HG03025 (cell line): Measurements from ENCODE around the gene CDKN1C.

Source experiments
- ATAC-seq: cut with Tn5 transposase; IDR thresholded peaks from one replicate; pipeline ENCODE4 v1.9.1; 2021; ENCODE audit warnings: mild to moderate bottlenecking, moderate library complexity; ENCODE audit not compliant: unreplicated experiment, low FRiP score

CDKN1C gene

DNA sequence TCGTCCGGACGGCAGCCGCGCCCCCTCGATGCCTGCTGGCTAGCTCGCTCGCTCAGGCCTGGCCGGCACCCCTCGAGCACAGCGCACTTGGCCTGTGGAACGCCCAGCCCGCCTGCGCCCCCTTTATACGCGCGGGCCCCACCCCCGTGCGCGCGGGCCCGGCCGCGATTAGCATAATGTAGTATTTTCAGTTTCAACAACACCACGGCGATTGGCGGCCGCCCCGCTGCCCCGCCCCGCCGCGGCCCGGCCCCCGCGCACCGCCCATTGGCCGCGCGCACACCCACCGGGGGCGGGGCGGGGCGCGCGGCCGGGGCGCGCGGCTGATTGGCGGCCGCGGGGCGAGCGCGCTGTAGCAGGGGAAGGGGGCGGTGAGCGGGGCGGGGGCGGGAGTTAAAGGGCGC is at the start of gene CDKN1C:
TSS of gene CDKN1C (minus strand) at position 98 of the 404 bp plus-strand sequence. CDS start 319 bp downstream, outside the sequence.
- ATAC-seq: peak; percentile 57

DNA sequence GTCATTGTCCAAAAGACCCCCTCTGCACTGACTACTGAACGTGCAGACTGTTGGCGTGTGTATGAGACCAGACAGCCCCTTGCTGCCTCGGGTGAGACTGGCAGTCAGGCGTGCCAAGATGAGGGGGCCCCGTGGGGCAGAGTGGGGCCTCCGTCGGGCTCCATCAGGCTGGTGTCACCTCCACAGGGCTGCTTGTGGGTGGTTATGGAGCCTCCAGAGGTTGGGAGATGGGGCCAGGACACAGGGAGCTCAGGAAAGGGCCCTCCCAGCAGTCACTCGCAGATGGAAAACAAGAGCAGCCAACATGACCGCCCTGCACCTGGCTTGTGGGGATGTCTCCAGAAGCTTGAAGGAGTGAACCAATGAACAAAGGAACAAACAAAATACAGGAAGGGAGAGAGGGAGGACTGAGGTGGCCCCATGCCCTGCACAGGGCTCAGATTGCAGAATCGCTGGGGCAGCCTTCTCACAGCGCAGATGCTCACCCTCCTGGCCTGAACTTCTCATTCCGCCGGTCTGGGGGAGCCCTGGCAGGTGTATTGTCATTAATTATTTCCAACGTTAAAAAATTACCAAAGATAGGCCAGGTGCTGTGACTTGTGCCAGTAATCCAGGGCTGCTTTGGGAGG is 49.1 kb upstream of the CDKN1C start:
- ATAC-seq: no peak

DNA sequence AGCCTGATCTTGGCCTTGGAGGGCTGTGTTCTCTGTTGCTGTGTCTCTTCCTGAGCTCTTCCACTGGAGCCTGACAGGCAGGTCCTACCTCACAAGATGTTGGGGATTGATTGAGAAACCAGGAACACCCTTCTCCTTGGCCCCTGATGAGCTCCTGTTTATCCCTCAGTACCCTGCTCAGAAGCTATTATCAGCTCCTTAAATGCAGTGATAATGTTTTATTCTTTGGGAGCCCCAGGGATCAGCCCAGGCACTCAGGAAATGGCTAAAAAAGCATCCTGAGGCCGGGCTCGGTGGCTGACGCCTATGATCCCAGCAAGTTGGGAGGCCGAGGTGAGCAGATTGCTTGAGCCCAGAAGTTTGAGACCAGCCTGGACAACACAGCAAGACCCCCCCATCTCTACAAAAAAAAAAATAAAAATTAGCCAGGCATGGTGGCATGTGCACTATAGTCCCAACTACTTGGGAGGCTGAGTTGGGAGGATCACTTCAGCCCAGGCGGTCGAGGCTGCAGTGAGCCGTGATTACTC is 48.5 kb upstream of the CDKN1C start:
- no peak for ATAC-seq

DNA sequence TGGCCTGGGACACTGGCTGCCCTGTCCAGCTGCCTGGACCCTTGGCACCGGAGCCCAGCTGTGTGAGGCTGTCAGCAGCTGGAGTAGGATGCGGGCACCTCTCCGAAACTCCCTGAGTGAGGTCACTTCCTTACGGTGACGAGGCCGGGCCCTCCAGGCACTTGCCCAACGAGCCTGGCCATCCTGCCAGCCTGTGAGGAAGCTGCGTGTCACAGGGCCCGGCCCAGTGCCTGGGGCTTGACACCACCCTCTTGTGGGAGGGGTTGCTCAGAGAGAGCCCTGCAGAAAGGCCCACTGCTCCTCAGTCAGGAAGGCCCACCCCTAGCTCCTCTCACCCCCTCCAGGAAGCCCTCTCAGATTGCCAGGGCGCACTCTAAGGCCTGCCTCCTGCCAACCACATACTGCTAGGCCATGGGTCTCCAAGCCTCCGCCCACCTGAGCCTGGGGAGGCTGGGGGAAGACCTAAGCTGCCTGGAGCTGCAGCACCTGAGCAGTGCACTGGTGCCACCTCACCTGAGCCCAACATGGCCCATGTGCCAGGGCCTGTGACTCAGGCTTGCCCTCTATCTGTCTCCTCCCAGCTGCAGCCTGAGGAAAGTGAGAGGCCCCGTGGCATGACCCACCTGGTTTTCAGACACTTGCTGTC is 47.9 kb upstream of the CDKN1C start:
- ATAC-seq: no peak

DNA sequence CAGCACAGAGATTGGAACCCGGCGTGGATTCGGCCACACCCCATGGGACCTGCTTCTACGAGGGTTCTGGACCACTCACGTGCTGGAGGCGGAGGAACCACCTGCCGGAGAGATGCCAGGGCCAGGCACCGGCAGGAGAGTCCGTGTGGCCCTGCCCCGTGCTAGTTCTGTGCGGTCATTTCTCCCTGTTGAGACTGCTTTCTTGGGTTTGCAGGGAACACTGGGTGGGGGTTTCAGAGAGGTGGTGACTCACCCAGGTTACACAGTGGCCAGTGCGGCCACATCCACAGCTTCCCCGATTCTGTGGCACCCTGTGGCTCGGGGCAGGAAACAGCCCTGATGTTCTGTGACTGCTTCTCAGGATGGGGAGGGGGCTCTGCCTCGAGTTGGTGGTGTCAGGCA is 47.3 kb upstream of the CDKN1C start:
- ATAC-seq: no peak

DNA sequence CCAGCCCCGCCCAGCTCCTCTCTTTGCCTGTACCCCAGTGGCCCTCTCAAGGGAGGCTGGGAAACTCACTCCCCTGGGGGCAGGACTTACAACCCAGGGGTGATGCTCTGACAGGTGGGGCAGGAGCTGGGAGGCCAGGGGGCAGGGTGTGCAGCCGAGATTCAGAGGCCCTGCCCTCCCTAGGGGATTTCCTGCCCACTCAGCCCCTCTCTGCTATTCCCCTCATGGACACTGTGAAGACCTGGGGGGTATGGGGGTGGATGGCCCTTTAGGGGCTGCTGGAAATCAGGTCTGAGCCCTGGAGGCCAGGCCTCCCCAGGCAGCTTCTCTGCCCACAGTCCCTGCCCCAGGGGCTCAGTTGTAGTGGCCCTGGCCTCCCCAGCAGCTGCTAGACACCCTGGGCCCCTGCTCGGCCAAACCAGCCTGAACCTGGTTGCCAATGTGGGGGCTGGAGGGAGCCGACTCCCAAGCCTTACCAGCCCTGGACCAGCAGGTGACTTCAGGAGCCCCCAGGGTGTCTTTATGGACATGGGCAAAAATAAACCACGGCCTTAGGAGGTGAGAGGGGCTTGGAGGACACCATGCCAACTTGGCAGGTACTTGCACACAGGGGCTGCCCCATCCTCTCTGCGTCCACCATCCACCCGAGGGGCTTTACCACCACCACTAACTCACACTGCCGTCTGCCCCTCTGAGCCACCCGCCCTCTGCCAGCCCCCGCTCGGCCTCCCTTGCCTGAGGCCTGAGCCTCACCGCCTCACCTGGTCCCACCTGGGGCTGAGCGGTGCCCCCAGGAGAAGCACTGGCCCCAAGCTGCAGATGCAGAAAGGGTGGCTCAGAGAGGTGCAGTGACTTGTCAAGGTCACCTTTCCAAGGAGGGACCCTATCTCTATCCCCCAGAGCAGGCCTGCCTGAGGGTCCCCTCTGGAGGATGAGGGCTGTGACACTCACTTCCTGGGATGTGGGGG is 46.5 kb upstream of the CDKN1C start:
- ATAC-seq: no peak

DNA sequence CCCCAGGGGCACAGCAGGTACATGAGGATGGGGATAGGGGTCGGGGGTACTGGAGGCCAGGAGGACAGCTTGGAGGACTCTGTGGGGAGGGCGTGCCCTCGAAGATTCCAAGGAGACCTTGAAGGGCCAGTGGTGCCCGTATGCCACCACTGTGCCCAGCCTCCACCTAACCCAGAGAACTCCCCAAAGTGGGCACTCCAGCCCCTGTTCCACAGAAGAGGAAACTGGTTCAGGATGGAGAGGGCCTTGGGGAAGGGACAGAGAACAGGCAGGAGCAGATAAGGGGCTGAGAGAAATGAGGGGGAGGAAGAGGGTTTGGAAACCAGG is 45.8 kb upstream of the CDKN1C start:
- ATAC-seq: no peak

DNA sequence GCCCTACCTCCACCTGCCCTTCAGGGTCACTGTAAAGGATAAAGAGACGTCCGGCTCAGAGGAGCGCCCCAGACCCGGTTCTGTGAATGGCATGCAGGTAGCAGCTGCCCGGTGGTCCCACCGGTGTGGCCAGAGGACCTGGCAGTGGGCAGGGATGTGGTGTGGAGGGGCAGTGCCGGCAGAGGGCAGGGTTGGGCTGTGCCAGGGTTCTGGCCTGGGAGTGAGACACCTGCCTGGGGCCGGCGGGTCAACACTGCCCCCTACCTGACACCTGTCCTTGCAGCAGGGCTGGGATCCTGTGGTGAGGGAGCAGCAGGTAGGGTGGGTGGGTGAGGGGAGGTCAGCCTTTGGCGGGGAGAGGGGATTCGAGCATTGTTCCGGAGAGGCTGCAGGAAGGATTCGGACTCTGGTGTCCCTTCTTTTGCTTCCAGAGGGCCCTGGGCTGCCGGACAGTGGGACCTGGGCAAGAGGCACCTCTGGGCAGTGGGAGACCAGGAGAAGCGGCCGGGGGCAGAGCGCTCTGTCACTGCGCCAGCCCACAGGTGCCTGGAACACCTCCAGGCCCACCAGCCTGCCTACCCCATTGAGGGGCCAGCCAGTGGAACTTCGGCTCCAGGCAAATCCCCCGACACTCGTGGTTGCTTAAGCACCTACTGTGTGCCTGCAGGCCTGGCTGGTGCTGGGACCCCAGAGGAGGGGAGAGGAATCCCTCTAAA is 45.3 kb upstream of the CDKN1C start:
- ATAC-seq: no peak

DNA sequence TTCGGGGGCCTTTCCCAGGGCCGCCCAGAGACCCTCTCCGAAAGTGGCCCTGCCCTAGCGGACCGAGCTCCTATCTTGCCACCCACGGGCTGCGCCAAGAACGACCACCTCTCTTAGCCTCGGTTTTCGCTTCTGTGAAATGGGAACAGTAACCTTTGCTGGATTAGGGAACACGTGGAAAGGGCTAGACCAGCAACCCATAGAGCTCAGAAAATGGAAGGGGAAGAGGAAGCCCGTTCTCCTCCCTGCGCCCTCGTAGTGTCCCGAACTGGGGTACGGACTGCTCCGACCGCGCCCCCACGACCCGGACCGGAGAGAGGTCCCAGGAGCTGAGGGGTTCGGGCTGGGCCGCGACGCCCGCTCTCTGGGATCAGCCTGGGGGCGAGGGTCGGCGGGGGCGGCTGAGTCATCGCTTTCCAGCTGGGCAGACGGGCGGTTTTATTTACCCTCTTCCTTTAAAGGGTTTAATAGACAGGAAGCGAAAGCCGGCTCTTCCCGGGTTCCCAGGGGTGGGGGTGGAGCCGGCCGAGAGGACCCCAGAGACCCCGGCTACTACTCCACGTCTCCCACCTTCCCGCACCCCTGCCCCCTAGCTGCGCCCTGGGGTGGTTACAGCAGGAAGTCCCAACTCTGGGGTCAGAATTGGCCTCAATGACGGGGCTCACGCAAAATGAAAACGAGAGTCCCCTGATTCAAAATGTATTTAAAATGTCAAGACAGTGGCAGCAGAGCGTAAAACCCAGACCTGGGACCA is 44.6 kb upstream of the CDKN1C start:
- no peak for ATAC-seq

DNA sequence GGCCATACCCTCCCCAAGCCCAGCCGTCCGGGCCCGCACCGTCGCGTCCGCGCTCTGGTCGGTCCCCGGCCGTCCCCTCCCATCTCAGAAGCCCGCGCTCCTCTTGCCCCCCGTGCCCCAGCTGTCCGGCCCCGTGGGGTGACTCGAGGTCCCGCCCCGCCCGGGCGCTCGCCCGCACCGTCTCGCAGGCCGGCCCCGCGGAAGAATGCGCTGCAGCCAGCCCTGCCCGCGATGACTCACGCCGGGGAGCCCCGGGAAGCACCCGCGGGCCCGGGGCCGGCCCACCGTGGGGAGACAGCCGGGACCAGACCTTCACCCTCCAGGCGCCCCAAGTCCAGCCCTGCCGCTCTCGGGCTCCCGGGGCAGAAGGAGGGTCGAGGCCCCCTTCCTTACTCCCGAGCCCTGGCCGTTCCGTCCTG is 44.0 kb upstream of the CDKN1C start:
- no peak for ATAC-seq

DNA sequence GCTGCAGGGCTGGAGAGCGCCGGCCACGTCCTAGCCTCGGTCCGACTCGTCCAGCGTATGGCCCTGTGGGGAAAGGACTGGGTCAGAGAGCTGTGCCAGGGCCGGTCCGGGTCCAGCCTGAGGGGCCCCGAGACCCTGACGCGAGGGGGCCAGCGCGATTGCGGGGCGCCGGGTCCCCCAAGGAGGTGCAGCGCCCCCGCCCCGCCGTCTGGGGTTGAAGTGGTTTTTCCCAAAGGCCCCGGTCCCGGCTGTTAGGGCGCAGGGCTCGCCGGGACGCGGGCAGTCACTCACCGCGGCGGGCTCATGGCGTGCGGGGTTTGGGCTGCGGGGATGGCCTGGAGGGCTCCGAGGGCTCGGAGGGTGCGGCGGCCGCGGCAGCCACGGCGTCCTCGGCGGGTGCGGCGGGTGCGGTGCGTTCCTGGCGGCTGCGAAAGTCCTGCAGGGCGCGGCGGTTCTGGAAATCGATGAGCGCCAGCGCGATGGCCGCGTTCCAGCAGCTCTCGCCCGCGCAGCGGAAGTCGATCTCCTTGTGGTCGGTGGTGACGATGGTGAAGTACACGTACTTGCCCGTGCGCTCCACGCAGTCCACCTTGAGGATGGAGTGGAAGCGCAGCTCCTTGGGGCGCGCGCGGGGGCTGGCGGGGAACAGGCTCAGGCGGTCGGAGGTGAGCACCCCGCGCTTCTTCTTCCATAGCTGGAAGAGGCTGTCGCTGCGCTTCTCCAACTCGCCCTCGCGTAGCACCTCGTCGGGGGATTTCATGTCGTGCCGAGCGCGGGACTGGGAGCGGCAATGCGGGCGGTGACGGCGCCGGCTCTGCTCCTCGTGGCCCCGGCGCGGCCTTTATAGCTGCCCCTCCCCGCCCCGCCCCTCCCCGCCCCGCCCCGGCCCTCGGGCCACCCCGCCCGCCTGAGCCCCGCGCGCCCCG is 43.3 kb upstream of the CDKN1C start, which contains the start of gene PHLDA2:
TSS of gene PHLDA2 (minus strand) at position 816 of the 926 bp plus-strand sequence. CDS start at position 760, 56 bp downstream.
- ATAC-seq: no peak

DNA sequence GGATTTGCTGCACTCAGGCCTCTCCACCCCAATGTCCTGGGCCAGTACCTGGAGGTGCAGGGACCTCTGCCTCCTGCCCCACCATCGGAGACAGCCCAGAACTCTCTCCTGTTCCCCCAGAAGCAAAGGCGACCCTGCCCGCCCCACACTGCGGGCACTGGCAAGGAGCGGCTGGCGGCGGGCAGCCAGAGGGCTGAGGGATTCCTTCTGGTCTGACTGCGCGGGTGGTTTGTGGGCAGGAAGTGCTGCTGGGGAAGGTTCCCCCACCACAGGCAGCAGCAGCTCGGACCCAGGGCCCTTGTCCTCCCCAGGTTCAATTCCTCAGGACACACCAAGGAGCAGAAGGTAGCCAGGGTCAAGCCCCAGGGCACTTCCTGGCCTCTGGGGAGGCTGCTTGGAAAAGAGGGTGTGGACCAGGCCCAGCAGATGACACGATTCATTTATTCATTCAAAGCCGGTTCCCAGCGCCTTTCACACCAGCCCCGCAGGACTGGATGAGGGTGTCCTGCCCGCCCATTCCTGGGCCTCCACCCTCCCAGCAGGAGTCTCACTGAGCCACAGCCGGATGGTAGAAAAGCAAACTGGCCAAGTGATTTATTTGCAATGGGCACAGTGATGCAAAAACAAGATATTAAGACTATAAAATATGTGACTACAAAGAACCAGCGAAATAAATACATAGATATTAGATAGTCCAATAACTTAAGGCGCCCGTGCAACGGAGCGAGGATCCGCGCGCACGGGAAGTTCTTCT is 42.5 kb upstream of the CDKN1C start:
- ATAC-seq: no peak

DNA sequence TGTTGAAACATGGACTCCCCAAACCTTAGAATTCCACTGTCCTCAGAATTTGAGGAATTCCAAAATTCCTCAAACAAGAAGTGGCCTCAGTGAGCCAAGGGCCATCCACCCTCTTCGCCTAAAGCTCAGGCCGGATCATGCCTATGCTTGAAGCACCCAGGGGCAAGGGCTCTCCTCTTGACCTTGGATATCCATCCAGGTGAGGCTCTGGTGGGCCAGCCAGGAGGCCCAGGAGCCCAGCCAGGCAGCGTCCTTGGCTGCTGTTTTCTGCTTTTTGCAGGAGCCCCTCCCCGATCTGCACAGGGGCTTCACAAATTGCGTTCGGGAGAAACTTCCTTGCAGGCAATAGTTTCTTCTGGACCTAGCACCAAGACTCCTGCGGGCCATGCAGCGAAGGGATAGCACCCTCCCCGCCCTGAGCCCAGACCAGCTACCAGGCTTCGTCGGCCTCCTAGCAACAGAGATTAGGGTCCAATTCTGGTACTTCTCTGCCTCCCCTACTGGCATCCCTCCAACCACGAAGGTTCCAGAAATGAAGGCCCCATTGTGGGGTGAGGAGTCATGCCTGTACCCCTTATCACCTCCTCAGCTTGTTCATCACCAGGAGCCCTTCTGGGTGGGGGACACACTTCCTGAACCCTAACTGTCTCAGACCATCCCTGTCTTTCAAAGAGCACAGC is 41.7 kb upstream of the CDKN1C start:
- no peak for ATAC-seq

DNA sequence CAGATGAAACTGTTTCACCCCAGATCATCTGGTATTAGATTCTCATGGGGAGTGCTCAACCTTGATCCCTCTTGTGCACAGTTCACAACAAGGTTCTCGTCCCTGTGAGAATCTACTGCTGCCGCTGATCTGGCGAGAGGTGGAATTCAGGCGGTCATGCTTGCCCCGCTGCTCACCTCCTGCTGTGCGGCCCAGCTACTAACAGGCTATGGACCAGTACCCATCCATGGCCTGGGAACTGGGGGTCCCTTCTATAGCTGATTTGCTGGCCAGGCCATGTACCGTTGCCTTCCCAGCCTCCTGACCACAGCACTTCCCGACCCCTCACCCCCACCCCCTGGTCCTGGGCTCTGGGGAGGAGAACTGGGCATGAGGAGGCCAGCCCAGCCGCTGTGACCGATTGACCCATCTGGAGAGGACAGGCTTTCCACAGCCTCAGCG is 41.1 kb upstream of the CDKN1C start:
- no peak for ATAC-seq

DNA sequence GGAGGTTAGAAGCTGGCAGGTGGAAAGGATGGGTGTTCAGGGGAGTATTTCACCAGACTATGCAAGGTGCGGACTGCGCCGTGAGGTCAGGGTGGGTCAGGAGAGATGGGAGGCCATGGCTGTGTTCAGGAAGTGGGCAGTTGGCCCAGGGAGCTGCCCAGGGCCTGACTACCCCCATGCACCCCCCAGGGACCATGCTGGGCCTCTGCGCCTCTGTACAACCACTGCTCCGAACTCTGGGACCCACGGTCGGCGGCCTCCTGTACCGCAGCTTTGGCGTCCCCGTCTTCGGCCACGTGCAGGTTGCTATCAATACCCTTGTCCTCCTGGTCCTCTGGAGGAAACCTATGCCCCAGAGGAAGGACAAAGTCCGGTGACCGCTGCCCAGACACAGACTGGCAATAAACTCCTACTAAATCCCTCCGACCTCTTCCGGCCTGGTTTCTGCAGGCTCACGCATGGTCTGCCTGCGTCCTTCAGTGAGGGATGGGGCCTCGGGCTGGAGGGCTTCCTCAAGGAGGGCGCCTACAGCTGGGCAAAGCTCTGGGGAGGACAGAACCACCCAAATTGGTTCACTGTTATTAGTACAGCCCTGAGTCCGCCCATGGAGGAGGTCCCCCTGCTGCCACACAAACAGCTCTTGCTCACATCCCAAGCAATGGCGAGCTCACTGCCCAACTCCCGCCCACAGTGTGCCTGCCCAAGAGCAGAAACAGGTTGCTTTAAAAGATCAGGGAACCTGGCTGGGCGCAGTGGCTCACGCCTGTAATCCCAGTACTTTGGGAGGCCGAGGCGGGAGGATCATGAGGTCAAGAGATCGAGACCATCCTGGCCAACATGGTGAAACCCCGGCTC is 39.5 kb upstream of the CDKN1C start:
- no peak for ATAC-seq

DNA sequence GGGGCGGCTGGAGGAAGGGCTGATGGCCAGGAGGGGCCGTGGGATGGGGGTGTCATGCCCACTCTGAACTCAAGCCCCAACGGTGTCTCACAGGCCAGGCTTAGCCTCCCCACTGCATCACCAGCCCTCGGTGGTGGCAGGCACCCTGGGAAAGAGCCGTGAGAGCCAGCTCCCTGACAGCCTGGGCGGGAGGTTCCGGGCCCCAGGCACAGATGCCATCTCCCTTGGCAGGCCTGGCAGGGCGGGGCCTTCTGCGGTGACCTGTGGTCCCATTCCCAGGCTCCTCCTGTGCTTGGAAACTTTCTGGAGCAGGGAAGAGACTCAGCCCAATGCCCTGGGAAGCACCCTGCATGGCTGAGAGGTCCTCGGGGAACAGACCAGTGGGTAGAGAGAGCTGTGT is 38.8 kb upstream of the CDKN1C start:
- no peak for ATAC-seq
